HEK293 (cell line): ENCODE results near the gene CLINT1.

ENCODE experiments used
- CTCF ChIA-PET: fragments of 350-600 bp; formaldehyde crosslinking; extraction: SDS; loops from one replicate; lab custom pipeline; 2021; ENCODE audit warnings: antibody characterized with exemption; lab: Yijun Ruan, JAX
- POLR2A ChIA-PET: fragments of 300-600 bp; formaldehyde crosslinking; extraction: SDS; loops from one replicate; lab custom pipeline; 2020; ENCODE audit warnings: antibody characterized with exemption, inconsistent platforms; lab: Yijun Ruan, JAX
- H3K27ac ChIP-seq: fragments of 200-500 bp; sonication (Bioruptor generic); 2 replicates; pipeline ENCODE4 v1.5.1; 2014; ENCODE audit warnings: low read depth, low read length, control low read depth, inconsistent platforms; ENCODE audit errors: extremely low read depth
- H3K36me3 ChIP-seq, 2 experiments: fragments of 200-500 bp in 1 of 2; sonication (Bioruptor generic) in 1 of 2; 1 replicate in 1 of 2; 2 replicates in 1 of 2; pipeline ENCODE4 v1.5.1; 2014 to 2017; ENCODE audit warnings: inconsistent platforms in 2 of 2, low read length in 2 of 2; ENCODE audit not compliant: control insufficient read depth in 2 of 2, insufficient read depth in 1 of 2
- H3K4me1 ChIP-seq: fragments of 200-500 bp; sonication (Bioruptor generic); 2 replicates; pipeline ENCODE4 v1.5.1; 2014; ENCODE audit warnings: mild to moderate bottlenecking, low read length, inconsistent platforms; ENCODE audit not compliant: control insufficient read depth, insufficient read depth
- H3K4me3 ChIP-seq: 2 replicates; pipeline ENCODE4 v1.5.1; 2011; ENCODE audit warnings: low read depth, mild to moderate bottlenecking, control low read depth, low read length, moderate library complexity
- H3K9me3 ChIP-seq: fragments of 200-500 bp; sonication (Bioruptor generic); 2 replicates; pipeline ENCODE4 v1.5.1; 2014; ENCODE audit warnings: low read depth, low read length, inconsistent platforms; ENCODE audit not compliant: control insufficient read depth, insufficient read depth
- KLF16 ChIP-seq: fragments of 450-650 bp; formaldehyde crosslinking; IDR thresholded peaks from 2 replicates; pipeline ENCODE4 v1.5.1; 2017; ENCODE audit warnings: missing biosample characterization, missing genetic modification characterization
- PBX3 ChIP-seq: sonication (generic); formaldehyde crosslinking; IDR thresholded peaks from 2 replicates; pipeline ENCODE4 v1.8.1; 2022; ENCODE audit warnings: mild to moderate bottlenecking, moderate library complexity, missing genetic modification reagents
- RBAK ChIP-seq: fragments of 450-650 bp; formaldehyde crosslinking; IDR thresholded peaks from 2 replicates; pipeline ENCODE4 v1.5.1; 2016; ENCODE audit warnings: missing biosample characterization, missing genetic modification characterization
- SCRT1 ChIP-seq: fragments of 450-650 bp; formaldehyde crosslinking; IDR thresholded peaks from 2 replicates; pipeline ENCODE4 v1.5.1; 2016; ENCODE audit warnings: missing biosample characterization, missing genetic modification characterization, borderline replicate concordance
- SCRT2 ChIP-seq: fragments of 450-650 bp; formaldehyde crosslinking; IDR thresholded peaks from 2 replicates; pipeline ENCODE4 v1.5.1; 2016; ENCODE audit warnings: missing biosample characterization, missing genetic modification characterization
- SETDB1 ChIP-seq: IDR thresholded peaks from one replicate; pipeline ENCODE4 v1.6.1; 2017; ENCODE audit warnings: mild to moderate bottlenecking, low read length, moderate library complexity, mixed read lengths; ENCODE audit not compliant: insufficient read length
- YY1 ChIP-seq: fragments of 450-650 bp; formaldehyde crosslinking; IDR thresholded peaks from 2 replicates; pipeline ENCODE4 v1.5.1; 2018; ENCODE audit warnings: missing biosample characterization, missing genetic modification characterization
- ZIC2 ChIP-seq: fragments of 450-650 bp; formaldehyde crosslinking; IDR thresholded peaks from 2 replicates; pipeline ENCODE4 v1.5.1; 2016; ENCODE audit warnings: missing biosample characterization, missing genetic modification characterization
- ZNF114 ChIP-seq: fragments of 450-650 bp; formaldehyde crosslinking; IDR thresholded peaks from 2 replicates; pipeline ENCODE4 v1.5.0; 2017; ENCODE audit warnings: missing biosample characterization, missing genetic modification characterization
- ZNF169 ChIP-seq: fragments of 450-650 bp; formaldehyde crosslinking; IDR thresholded peaks from 2 replicates; pipeline ENCODE4 v1.5.1; 2016; ENCODE audit warnings: missing biosample characterization, missing genetic modification characterization
- ZNF223 ChIP-seq: fragments of 450-650 bp; formaldehyde crosslinking; IDR thresholded peaks from 2 replicates; pipeline ENCODE4 v1.5.1; 2016; ENCODE audit warnings: missing biosample characterization, missing genetic modification characterization
- ZNF335 ChIP-seq: fragments of 450-650 bp; formaldehyde crosslinking; conservative IDR thresholded peaks from 2 replicates; pipeline ENCODE4 v1.5.1; 2016; ENCODE audit warnings: missing biosample characterization, missing genetic modification characterization
- ZNF394 ChIP-seq: fragments of 450-650 bp; formaldehyde crosslinking; IDR thresholded peaks from 2 replicates; pipeline ENCODE4 v1.5.1; 2016; ENCODE audit warnings: missing biosample characterization, missing genetic modification characterization, mild to moderate bottlenecking, moderate library complexity, borderline replicate concordance
- ZNF518A ChIP-seq: fragments of 450-650 bp; formaldehyde crosslinking; conservative IDR thresholded peaks from 2 replicates; pipeline ENCODE4 v1.5.1; 2016; ENCODE audit warnings: low read depth, missing biosample characterization, missing genetic modification characterization
- ZNF580 ChIP-seq: fragments of 450-650 bp; formaldehyde crosslinking; IDR thresholded peaks from 2 replicates; pipeline ENCODE4 v1.5.1; 2016; ENCODE audit warnings: missing biosample characterization, missing genetic modification characterization
- ZNF692 ChIP-seq: fragments of 450-650 bp; formaldehyde crosslinking; IDR thresholded peaks from 2 replicates; pipeline ENCODE4 v1.5.1; 2016; ENCODE audit warnings: missing biosample characterization, missing genetic modification characterization

CLINT1 gene

GRCh38 chr5:157860898-157861890, 2.2 kb upstream of the CLINT1 start (continued):
- TF ChIP-seq ZNF335 (no peak), SETDB1 (no peak), ZNF169 (tag by site-specific recombination) (no peak)

- no peaks in the 10 kb centered on the region for H3K9me3 ChIP-seq
- POLR2A ChIA-PET = interaction anchor here (0.6 to 1.1 kb wide), 3 partner anchors 13 to 212 kb away, joined by 3 to 4 read pairs (median 3); no protein-coding TSS in a partner anchor
- peak overlapping the region; percentile 71; the same call in 1 of the 2 replicates for H3K27ac ChIP-seq
- CTCF ChIA-PET = interaction anchor here (0.6 to 1.3 kb wide), 5 partner anchors 13 to 825 kb away, joined by 3 to 5 read pairs (median 4); no protein-coding TSS in a partner anchor
- peak overlapping the region; percentile 95 for H3K4me3 ChIP-seq
- peaks cover 4% of the 10 kb centered on the region; the same call in 1 of the 2 replicates for H3K4me1 ChIP-seq
- TF ChIP-seq ZNF223 (tag by site-specific recombination) (no peak), ZNF518A (tag by site-specific recombination) (peak; percentile 56; the same call in 1 of the 2 replicates), ZNF692 (tag by site-specific recombination) (0 out of 2 replicates have a peak, but pooled peaks have one; percentile 1), YY1 (tag by site-specific recombination) (no peak), ZIC2 (tag by site-specific recombination) (no peak)
- peaks cover 4% of the 10 kb centered on the region in 2 experiments; a peak in 2 of 3 replicates for H3K36me3 ChIP-seq
These were observed 256 bp upstream of the CLINT1 start for GRCh38 chr5:157859227-157859575.

- Histone ChIP-seq H3K27ac (peak overlapping the region; percentile 71; the same call in 1 of the 2 replicates), H3K4me1 (peaks cover 4% of the 10 kb centered on the region; the same call in 1 of the 2 replicates), H3K9me3 (no peaks in the 10 kb centered on the region), H3K4me3 (peak overlapping the region; percentile 95)
- CTCF ChIA-PET = interaction anchor here (0.6 to 1.2 kb wide), 7 partner anchors 14 to 1275 kb away, joined by 3 to 5 read pairs (median 3); no protein-coding TSS in a partner anchor
- TF ChIP-seq ZNF580 (no peak), SCRT2 (peak; percentile 97), PBX3 (CRISPR knock-in tag) (no peak), RBAK (no peak), KLF16 (tag by site-specific recombination) (no peak), SCRT1 (tag by site-specific recombination) (peak; percentile 49; the same call in 1 of the 2 replicates), ZNF114 (tag by site-specific recombination) (no peak), ZNF394 (tag by site-specific recombination) (no peak)
- TF ChIP-seq, all 188 proteins: peak for 2
- peaks cover 4% of the 10 kb centered on the region in 2 experiments; a peak in 2 of 3 replicates for H3K36me3 ChIP-seq
- POLR2A ChIA-PET = interaction anchor here (0.5 to 0.7 kb wide), 3 partner anchors 68 to 1151 kb away, joined by 3 to 9 read pairs (median 3); no protein-coding TSS in a partner anchor
These were observed 974 bp downstream of the CLINT1 start for GRCh38 chr5:157857816-157858526.
